ENCODE measurements around the gene BTBD7. TPM values are rescaled to one million over a fixed set of nuclear protein-coding genes. Genes with fewer than 3 reads are reported as not detected.

The BTBD7 gene
- total RNA-seq, 4 donors from 2014 or later: 17.9 to 30.5 (median 20.9) TPM

GRCh38 chr14:93228550-93228949 lies 104.3 kb downstream of the BTBD7 start:
- no peak for DNase-seq
- Histone ChIP-seq H3K9me3 (no peaks in the 10 kb centered on the region), H3K36me3 (peaks cover 0 to 56% (median 6%) of the 10 kb centered on the region in 3 donors), H3K27me3 (no peaks in the 10 kb centered on the region), H3K4me1 (peaks cover 0 to 16% (median 0%) of the 10 kb centered on the region in 3 donors), H3K27ac (no peak overlapping the region), H3K4me3 (no peak overlapping the region)
- WGBS, 2 donors: 89 to 99% methylated on average over 7 to 8 of the region's 8 CpGs
- TF ChIP-seq CTCF (IDR thresholded peaks at IDR 0.05) (no peak), POLR2A (IDR thresholded peaks at IDR 0.05) (no peak)
- intact Hi-C loops (cut with DNase I): no loop called here

- Histone ChIP-seq H3K9me3 (no peaks in the 10 kb centered on the region), H3K4me3 (no peak overlapping the region), H3K36me3 (peaks cover 6 to 99% (median 17%) of the 10 kb centered on the region in 3 donors), H3K4me1 (no peaks in the 10 kb centered on the region), H3K27me3 (no peaks in the 10 kb centered on the region), H3K27ac (no peak overlapping the region)
- DNase-seq: no peak
- WGBS, 2 donors: 95 to 96% methylated on average over 4 to 14 of the region's 27 CpGs
- intact Hi-C loops (cut with DNase I): no loop called here
- TF ChIP-seq CTCF (IDR thresholded peaks at IDR 0.05): no peak
- TF ChIP-seq POLR2A (IDR thresholded peaks at IDR 0.05): no peak
Measured at GRCh38 chr14:93223565-93223964, 109.3 kb downstream of the BTBD7 start.

GRCh38 chr14:93220509-93220908 lies 112.3 kb downstream of the BTBD7 start:
- no peaks in the 10 kb centered on the region for H3K27me3 ChIP-seq
- no peak overlapping the region for H3K4me3 ChIP-seq
- H3K4me1 ChIP-seq: no peaks in the 10 kb centered on the region
- TF ChIP-seq CTCF (IDR thresholded peaks at IDR 0.05) (no peak), POLR2A (IDR thresholded peaks at IDR 0.05) (no peak)
- H3K36me3 ChIP-seq: peaks cover 6 to 99% (median 10%) of the 10 kb centered on the region in 3 donors
- no peak overlapping the region for H3K27ac ChIP-seq
- DNase-seq: no peak
- intact Hi-C loops (cut with DNase I): no loop called here
- H3K9me3 ChIP-seq: no peaks in the 10 kb centered on the region

- DNase-seq: no peak
- Histone ChIP-seq H3K4me3 (no peak overlapping the region), H3K4me1 (no peaks in the 10 kb centered on the region), H3K36me3 (peaks cover 6 to 99% (median 14%) of the 10 kb centered on the region in 3 donors), H3K9me3 (no peaks in the 10 kb centered on the region), H3K27ac (no peak overlapping the region), H3K27me3 (no peaks in the 10 kb centered on the region)
- intact Hi-C loops (cut with DNase I): no loop called here
- WGBS, 2 donors: 43 to 44% methylated on average over 3 of the region's 3 CpGs
- TF ChIP-seq POLR2A (IDR thresholded peaks at IDR 0.05): no peak
- peak in 5 of 6 experiments; percentile 33 to 65 (median 42) for TF ChIP-seq CTCF (IDR thresholded peaks at IDR 0.05)
Measured at GRCh38 chr14:93219103-93219726, 113.6 kb downstream of the BTBD7 start.

- Histone ChIP-seq H3K4me3 (no peak overlapping the region), H3K36me3 (peaks cover 0 to 97% (median 7%) of the 10 kb centered on the region in 3 donors), H3K4me1 (peaks cover 0 to 4% (median 0%) of the 10 kb centered on the region in 3 donors), H3K27me3 (no peaks in the 10 kb centered on the region), H3K27ac (no peak overlapping the region), H3K9me3 (no peaks in the 10 kb centered on the region)
- 77 to 92% methylated on average over 2 of the region's 2 CpGs for WGBS, 2 donors
- intact Hi-C loops (cut with DNase I): no loop called here
- no peak for DNase-seq
- TF ChIP-seq POLR2A (IDR thresholded peaks at IDR 0.05) (no peak), CTCF (IDR thresholded peaks at IDR 0.05) (no peak)
Measured at GRCh38 chr14:93214598-93214997, 118.2 kb downstream of the BTBD7 start.
